D721Med (cell line): ENCODE measurements around the gene C19orf33.
"Not testable (repeated sequence)": the region's sequence is repeated elsewhere in the genome, so short reads cannot be mapped to it uniquely, and the experiment has no call there.

Source experiments
- DNase-seq: peaks from one replicate; pipeline ENCODE4 v3.0.0; 2011; ENCODE audit warnings: low spot score; ENCODE audit not compliant: insufficient read length
- FAIRE-seq: peaks from 2 replicates; lab custom pipeline; 2011; peaks lifted over from hg19 to GRCh38; lab: Jason Lieb, UNC
- CTCF ChIP-seq: IDR thresholded peaks from 2 replicates; pipeline ENCODE4 v1.5.1; 2012; ENCODE audit warnings: mild to moderate bottlenecking, control low read depth; ENCODE audit not compliant: insufficient read depth; ENCODE audit errors: missing control alignments

C19orf33 gene

GRCh38 chr19:38303517-38304351 is at the start of gene C19orf33:
Gene C19orf33 (plus strand): TSS chr19:38304251. CDS start chr19:38304262, 11 bp downstream.
- DNase-seq: no peak
- FAIRE-seq: no peak
- no peak for TF ChIP-seq CTCF

- DNase-seq (no peak), FAIRE-seq (no peak)
- no peak for TF ChIP-seq CTCF
These were observed 48.6 kb upstream of the C19orf33 start for GRCh38 chr19:38255383-38256014.

- not testable (repeated sequence) for DNase-seq, FAIRE-seq
These were observed 42.1 kb upstream of the C19orf33 start for GRCh38 chr19:38261942-38262341.

- DNase-seq (no peak), FAIRE-seq (no peak)
- no peak for TF ChIP-seq CTCF
These were observed 41.3 kb upstream of the C19orf33 start for GRCh38 chr19:38262585-38263268.

GRCh38 chr19:38263689-38264485 is 40.2 kb upstream of the C19orf33 start:
- DNase-seq (no peak), FAIRE-seq (no peak)
- TF ChIP-seq CTCF: no peak

- FAIRE-seq: no peak
- no peak for DNase-seq
These were observed 39.4 kb upstream of the C19orf33 start, which contains the start of gene SPINT2 for GRCh38 chr19:38264486-38265212. Gene SPINT2 (plus strand): TSS chr19:38264573. CDS start chr19:38264893, 320 bp downstream.

More at GRCh38 chr19:38264486-38265212, 39.4 kb upstream of the C19orf33 start, which contains the start of gene SPINT2:
- no peak for TF ChIP-seq CTCF
